A549 (cell line): ENCODE results near the gene ZNF532.

Experiments
- CHD4 ChIP-seq: fragments of 200-600 bp; sonication (generic); IDR thresholded peaks from 2 replicates; pipeline ENCODE4 v1.6.1; 2016; ENCODE audit warnings: antibody characterized with exemption, mild to moderate bottlenecking, borderline replicate concordance
- SMC3 ChIP-seq: fragments of >200 bp; sonication (Bioruptor Twin); formaldehyde crosslinking; IDR thresholded peaks from 3 replicates; pipeline ENCODE4 v1.6.1; 2018; ENCODE audit warnings: inconsistent platforms
- SREBF2 ChIP-seq: fragments of 450-650 bp; IDR thresholded peaks from 2 replicates; pipeline ENCODE4 v1.6.1; 2014; ENCODE audit warnings: mild to moderate bottlenecking, moderate library complexity

DNA sequence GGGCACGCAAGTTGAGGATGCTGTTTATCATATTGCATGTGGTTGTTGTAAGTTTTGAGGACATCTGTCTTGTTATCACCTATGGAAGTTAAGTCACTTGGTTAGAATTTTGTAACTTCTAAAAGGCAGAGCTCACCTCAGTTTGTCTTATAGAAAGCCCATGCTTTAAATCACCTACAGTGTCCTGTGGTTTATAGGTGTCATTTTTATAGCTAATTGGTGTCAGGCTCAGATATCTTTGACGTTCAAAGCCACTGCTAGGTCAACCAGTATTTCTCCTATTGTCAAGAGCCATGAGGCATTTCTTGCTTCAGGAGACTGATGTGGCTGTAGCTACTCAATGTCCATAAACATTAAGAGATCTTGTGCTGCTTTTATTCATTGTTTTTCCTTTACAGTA lies 16.8 kb downstream of the ZNF532 start:
- no peak for TF ChIP-seq CHD4
- no peak for TF ChIP-seq SREBF2
- TF ChIP-seq SMC3: no peak
